Immature natural killer cell (primary cell): ENCODE data around the gene ACCS. TPM values are rescaled to one million over a fixed set of nuclear protein-coding genes. Genes with fewer than 3 reads are reported as not detected.
A peak's percentile ranks its signal among the peaks of the same experiment; 100 is the strongest.

Experiments
- DNase-seq, 3 donors: peaks; one replicate each; pipeline ENCODE4 v3.0.0; 2022; ENCODE audit warnings: mixed read lengths in 1 of 3
- H3K27ac Mint-ChIP-seq, 6 donors: one replicate each; pipeline ENCODE4 v1.8.0; 2020; ENCODE audit warnings: mixed read lengths in 6 of 6, mild to moderate bottlenecking in 5 of 6, inconsistent platforms in 4 of 6, moderate library complexity in 3 of 6
- H3K27me3 Mint-ChIP-seq, 3 donors: one replicate each; pipeline ENCODE4 v1.8.0; 2020 to 2021; ENCODE audit warnings: low read depth in 3 of 3, mild to moderate bottlenecking in 3 of 3, mixed read lengths in 3 of 3, moderate library complexity in 3 of 3, inconsistent platforms in 1 of 3
- H3K36me3 Mint-ChIP-seq, 3 donors: one replicate each; pipeline ENCODE4 v1.8.0; 2020; ENCODE audit warnings: mixed read lengths in 3 of 3, inconsistent platforms in 2 of 3, mild to moderate bottlenecking in 2 of 3
- H3K4me1 Mint-ChIP-seq, 2 donors: one replicate each; pipeline ENCODE4 v1.8.0; 2020; ENCODE audit warnings: inconsistent platforms in 2 of 2, mild to moderate bottlenecking in 2 of 2, mixed read lengths in 2 of 2, moderate library complexity in 1 of 2
- H3K4me3 Mint-ChIP-seq, 5 donors: one replicate each; pipeline ENCODE4 v1.8.0; 2020; ENCODE audit warnings: mild to moderate bottlenecking in 5 of 5, mixed read lengths in 5 of 5, inconsistent platforms in 3 of 5, moderate library complexity in 3 of 5
- H3K9me3 Mint-ChIP-seq, 6 donors: one replicate each; pipeline ENCODE4 v1.8.0; 2020; ENCODE audit warnings: mild to moderate bottlenecking in 6 of 6, mixed read lengths in 6 of 6, inconsistent platforms in 4 of 6, moderate library complexity in 3 of 6
- polyA plus RNA-seq, 3 donors: library from polyadenylated mRNA; unstranded; fragments of 300-500 nt; fragmentation: Illumina TruSeq; gene quantifications; one replicate each; pipeline ENCODE4 v1.2.3, GENCODE V29; 2021

ACCS gene
- 1 to 10 TPM; 1.8 to 4.8 (median 3.8) TPM for polyA plus RNA-seq

DNA sequence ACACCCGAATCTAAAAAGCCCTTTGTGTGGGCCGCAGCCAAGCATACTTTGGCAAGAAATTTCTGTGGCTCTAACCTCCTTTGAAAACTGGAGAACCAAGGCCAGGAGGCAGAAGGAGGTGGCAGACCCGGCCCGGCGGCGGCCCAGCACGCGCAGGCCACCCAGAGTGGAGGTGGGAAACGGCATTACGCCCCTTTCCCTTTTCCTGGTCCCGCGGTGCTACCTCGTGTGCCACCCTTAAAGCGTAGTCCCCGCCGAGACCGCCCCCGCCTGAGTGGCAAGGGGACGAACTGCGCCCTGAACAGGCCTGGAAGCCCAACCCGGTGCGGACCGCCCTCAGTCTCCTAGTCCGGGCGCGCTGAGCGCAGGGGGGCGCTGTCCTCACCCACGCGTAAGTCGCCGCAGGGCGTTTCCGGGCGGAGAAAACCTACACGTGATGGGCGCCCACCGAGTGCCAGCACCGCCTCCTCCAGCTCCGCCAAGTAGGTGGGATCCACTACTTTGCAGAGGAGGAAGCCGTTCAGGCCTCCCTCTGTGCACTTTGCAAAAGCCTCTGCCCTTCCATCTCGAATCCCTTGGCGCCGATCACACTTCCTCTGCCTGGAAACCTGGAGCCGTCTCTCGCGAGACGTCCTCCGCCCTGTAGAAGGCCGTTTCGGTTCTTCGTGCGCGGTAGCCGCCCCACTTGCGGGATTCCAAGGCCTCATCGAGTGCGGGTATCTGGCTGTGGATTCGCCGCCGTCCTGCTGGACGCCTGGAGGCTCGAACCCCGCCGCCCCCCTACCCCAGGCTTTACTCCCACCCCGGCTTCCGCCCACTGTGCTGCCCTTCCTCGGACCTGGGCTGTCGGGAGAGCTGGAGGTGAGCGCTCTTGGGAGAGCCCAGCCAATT is at the start of gene ACCS:
Gene ACCS (plus strand): TSS at position 430 of the 891 bp plus-strand sequence. CDS start 1,358 bp downstream, outside the sequence.
- peak within 1 kb of the TSS; percentile 93 to 97 (median 95) for H3K4me3 Mint-ChIP-seq
- no peaks in the 10 kb centered on the region for H3K9me3 Mint-ChIP-seq
- peak within 1 kb of the TSS; percentile 82 to 97 (median 90) for H3K27ac Mint-ChIP-seq
- H3K27me3 Mint-ChIP-seq = peaks cover 0 to 4% (median 2%) of the 10 kb centered on the region in 3 donors
- peaks cover 0 to 14% (median 0%) of the 10 kb centered on the region in 3 donors for H3K36me3 Mint-ChIP-seq
- peaks cover 21 to 28% of the 10 kb centered on the region in 2 donors for H3K4me1 Mint-ChIP-seq
- DNase-seq = peak; percentile 91 to 93 (median 92)

- no peaks in the 10 kb centered on the region for H3K36me3 Mint-ChIP-seq
- no peaks in the 10 kb centered on the region for H3K4me1 Mint-ChIP-seq
- no peaks in the 10 kb centered on the region for H3K9me3 Mint-ChIP-seq
- peaks cover 0 to 14% (median 5%) of the 10 kb centered on the region in 3 donors for H3K27me3 Mint-ChIP-seq
- H3K27ac Mint-ChIP-seq = no peak overlapping the region
- no peak for DNase-seq
- no peak overlapping the region for H3K4me3 Mint-ChIP-seq
Observed at GRCh38 chr11:44016546-44017442, 49.3 kb upstream of the ACCS start.

GRCh38 chr11:44017443-44018126 is 48.5 kb upstream of the ACCS start:
- Mint-ChIP-seq H3K27me3 (peaks cover 0 to 10% (median 5%) of the 10 kb centered on the region in 3 donors), H3K36me3 (no peaks in the 10 kb centered on the region), H3K4me3 (no peak overlapping the region), H3K9me3 (peaks cover 0 to 2% (median 0%) of the 10 kb centered on the region in 6 donors), H3K4me1 (no peaks in the 10 kb centered on the region), H3K27ac (no peak overlapping the region)
- no peak for DNase-seq

DNA sequence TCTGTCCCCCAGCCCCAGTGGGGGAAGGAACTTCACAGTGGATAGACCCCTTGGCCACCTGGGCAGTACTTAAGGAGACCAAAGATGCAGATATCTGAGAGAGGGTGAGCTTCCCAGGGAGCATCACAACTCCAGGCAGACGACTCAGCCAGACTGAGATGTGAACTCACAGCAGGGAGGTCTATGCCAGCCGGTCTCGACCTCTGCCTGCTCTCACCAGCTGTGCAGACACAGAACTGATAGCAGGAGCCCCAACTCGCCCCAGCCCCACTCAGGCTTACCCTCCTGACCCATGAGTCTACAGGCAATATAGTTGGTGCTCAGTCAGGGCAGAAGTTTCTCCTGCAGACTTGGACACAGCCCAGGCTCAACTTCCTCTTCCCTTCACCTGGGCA is 47.9 kb upstream of the ACCS start:
- no peak for DNase-seq
- H3K4me3 Mint-ChIP-seq = no peak overlapping the region
- peaks cover 0 to 10% (median 5%) of the 10 kb centered on the region in 3 donors for H3K27me3 Mint-ChIP-seq
- H3K36me3 Mint-ChIP-seq = no peaks in the 10 kb centered on the region
- no peak overlapping the region for H3K27ac Mint-ChIP-seq
- H3K9me3 Mint-ChIP-seq = peaks cover 0 to 2% (median 0%) of the 10 kb centered on the region in 6 donors
- H3K4me1 Mint-ChIP-seq = no peaks in the 10 kb centered on the region

GRCh38 chr11:44018829-44019228 is 47.2 kb upstream of the ACCS start:
- Mint-ChIP-seq H3K4me3 (no peak overlapping the region), H3K9me3 (peaks cover 0 to 2% (median 0%) of the 10 kb centered on the region in 6 donors), H3K27ac (no peak overlapping the region), H3K4me1 (no peaks in the 10 kb centered on the region), H3K36me3 (no peaks in the 10 kb centered on the region), H3K27me3 (peaks cover 0 to 10% (median 7%) of the 10 kb centered on the region in 3 donors)
- DNase-seq = no peak

DNA sequence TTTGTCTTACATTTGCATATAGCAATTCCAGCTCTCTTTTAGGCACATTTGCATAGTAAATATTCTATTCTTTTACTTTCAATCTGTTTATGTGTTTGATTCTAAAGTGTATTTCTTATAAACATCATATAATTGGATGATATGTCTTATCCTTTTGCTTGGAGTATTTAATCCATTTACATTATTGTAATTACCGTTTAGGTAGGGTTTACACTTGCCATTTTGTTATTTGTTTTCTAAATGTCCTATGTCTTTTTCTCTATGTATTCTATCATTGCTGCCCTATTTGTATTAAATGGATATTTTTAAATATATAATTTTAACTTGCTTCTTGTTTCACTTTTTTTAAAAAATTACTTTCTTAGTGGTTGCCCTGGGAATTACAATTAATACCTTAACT is 41.1 kb upstream of the ACCS start:
- peaks cover 0 to 16% (median 7%) of the 10 kb centered on the region in 3 donors for H3K27me3 Mint-ChIP-seq
- H3K27ac Mint-ChIP-seq = no peak overlapping the region
- no peak overlapping the region for H3K4me3 Mint-ChIP-seq
- DNase-seq = no peak
- H3K4me1 Mint-ChIP-seq = no peaks in the 10 kb centered on the region
- H3K36me3 Mint-ChIP-seq = no peaks in the 10 kb centered on the region
- peaks cover 0 to 11% (median 4%) of the 10 kb centered on the region in 6 donors for H3K9me3 Mint-ChIP-seq

DNA sequence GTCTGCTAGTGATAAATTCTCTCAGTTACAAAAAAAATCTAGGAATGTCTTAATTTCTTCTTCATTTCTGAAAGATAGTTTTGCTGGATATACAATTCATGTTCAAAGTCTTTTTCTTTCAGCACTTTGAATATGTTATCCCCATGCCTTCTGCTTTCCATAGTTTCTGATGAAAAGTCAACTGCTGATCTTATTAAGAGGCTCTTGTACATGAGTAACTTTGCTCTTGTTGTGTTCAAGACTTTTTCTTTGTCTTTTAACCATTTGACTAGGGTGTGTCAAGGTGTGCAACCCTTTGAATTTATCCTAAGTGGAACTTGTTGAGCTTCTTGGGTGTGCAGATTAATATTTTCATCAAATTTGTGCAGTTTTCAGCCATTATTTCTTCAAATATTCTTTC is 40.3 kb upstream of the ACCS start:
- Mint-ChIP-seq H3K9me3 (peaks cover 0 to 11% (median 5%) of the 10 kb centered on the region in 6 donors), H3K4me1 (no peaks in the 10 kb centered on the region), H3K36me3 (no peaks in the 10 kb centered on the region), H3K4me3 (no peak overlapping the region), H3K27ac (no peak overlapping the region), H3K27me3 (peaks cover 0 to 16% (median 11%) of the 10 kb centered on the region in 3 donors)
- no peak for DNase-seq

GRCh38 chr11:44028401-44028800 is 37.7 kb upstream of the ACCS start:
- H3K9me3 Mint-ChIP-seq = peaks cover 0 to 11% (median 5%) of the 10 kb centered on the region in 6 donors
- H3K4me1 Mint-ChIP-seq = no peaks in the 10 kb centered on the region
- no peaks in the 10 kb centered on the region for H3K36me3 Mint-ChIP-seq
- no peak for DNase-seq
- no peak overlapping the region for H3K4me3 Mint-ChIP-seq
- H3K27ac Mint-ChIP-seq = no peak overlapping the region
- peaks cover 6 to 22% (median 8%) of the 10 kb centered on the region in 3 donors for H3K27me3 Mint-ChIP-seq

- no peak for DNase-seq
- H3K4me3 Mint-ChIP-seq = no peak overlapping the region
- no peaks in the 10 kb centered on the region for H3K36me3 Mint-ChIP-seq
- peaks cover 6 to 20% (median 8%) of the 10 kb centered on the region in 3 donors for H3K27me3 Mint-ChIP-seq
- H3K27ac Mint-ChIP-seq = no peak overlapping the region
- peaks cover 0 to 8% (median 5%) of the 10 kb centered on the region in 6 donors for H3K9me3 Mint-ChIP-seq
- no peaks in the 10 kb centered on the region for H3K4me1 Mint-ChIP-seq
Observed at GRCh38 chr11:44028816-44029506, 37.1 kb upstream of the ACCS start.

DNA sequence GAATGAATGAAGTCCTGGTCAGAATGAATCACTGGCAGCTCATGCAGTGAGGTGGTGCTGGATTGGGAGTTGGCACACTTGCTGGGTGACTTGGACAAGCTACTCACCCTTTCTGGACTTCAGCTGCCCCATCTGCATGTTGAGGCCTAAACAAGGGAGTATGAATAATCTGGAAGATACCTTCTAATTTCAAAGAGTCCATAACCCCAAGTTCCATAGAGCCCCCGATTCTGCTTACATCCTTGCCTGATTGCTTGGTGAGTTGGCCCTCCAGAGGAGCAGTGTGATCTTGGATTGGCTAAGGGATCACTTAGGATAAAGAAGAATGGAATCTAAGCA is 36.6 kb upstream of the ACCS start:
- H3K36me3 Mint-ChIP-seq = no peaks in the 10 kb centered on the region
- H3K4me1 Mint-ChIP-seq = no peaks in the 10 kb centered on the region
- DNase-seq = no peak
- H3K27ac Mint-ChIP-seq = no peak overlapping the region
- no peak overlapping the region for H3K4me3 Mint-ChIP-seq
- H3K9me3 Mint-ChIP-seq = peaks cover 0 to 7% (median 5%) of the 10 kb centered on the region in 6 donors
- peaks cover 6 to 16% (median 6%) of the 10 kb centered on the region in 3 donors for H3K27me3 Mint-ChIP-seq

DNA sequence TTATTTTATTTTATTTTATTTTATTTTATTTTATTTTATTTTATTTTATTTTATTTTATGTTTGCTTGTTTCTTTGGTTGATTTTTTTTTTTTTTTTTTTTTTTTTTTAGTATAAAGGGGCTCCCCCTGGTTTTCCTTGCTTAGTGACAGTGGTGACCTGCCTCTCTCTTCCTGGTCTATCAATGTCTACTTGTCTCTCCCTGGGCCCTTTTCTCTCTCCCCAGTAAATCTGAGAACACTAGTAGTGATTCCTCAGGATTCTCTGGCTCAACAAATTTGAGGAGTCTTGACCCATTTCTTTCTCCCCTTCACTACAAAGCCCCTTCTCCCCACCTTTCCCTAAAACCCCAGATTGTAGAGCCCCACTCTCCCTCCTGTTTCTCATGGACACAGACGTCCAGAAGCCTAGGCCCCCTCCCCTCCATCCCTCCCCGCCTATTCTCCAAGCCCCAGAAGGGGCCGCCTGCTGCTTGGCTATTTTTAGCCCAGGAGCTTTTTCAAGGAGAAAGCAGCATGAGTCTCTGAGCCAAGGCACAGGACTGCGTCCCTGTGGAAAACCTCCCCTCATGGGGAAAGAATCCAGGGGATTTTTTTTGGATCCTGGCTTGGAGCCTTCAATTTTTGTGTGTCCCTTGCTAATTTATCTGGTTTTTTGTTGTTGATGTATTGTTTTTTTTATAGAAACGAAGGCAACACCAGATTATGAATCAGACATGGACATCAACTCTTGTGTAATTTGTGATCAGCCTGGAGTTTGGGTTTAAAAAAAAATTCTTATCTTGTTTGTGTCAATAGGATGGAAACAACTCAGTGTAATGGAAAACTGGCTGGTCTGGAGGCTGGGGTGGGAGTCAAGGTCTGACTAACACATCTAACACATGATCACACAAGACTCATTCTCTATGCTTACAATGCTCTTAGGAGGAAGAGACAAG is 35.8 kb upstream of the ACCS start:
- no peak overlapping the region for H3K4me3 Mint-ChIP-seq
- no peak overlapping the region for H3K27ac Mint-ChIP-seq
- peaks cover 6 to 16% (median 6%) of the 10 kb centered on the region in 3 donors for H3K27me3 Mint-ChIP-seq
- H3K9me3 Mint-ChIP-seq = peaks cover 0 to 7% (median 5%) of the 10 kb centered on the region in 6 donors
- no peaks in the 10 kb centered on the region for H3K4me1 Mint-ChIP-seq
- H3K36me3 Mint-ChIP-seq = no peaks in the 10 kb centered on the region
- DNase-seq = no peak

- Mint-ChIP-seq H3K9me3 (peaks cover 0 to 5% (median 3%) of the 10 kb centered on the region in 6 donors), H3K36me3 (no peaks in the 10 kb centered on the region), H3K4me3 (no peak overlapping the region), H3K27ac (no peak overlapping the region), H3K4me1 (no peaks in the 10 kb centered on the region), H3K27me3 (peaks cover 6 to 16% (median 6%) of the 10 kb centered on the region in 3 donors)
- no peak for DNase-seq
Observed at GRCh38 chr11:44030996-44031395, 35.1 kb upstream of the ACCS start.
